HG03064 (cell line): Measurements from ENCODE around the gene SPOCK2.

Experiments used
- ATAC-seq: cut with Tn5 transposase; IDR thresholded peaks from one replicate; pipeline ENCODE4 v1.9.1; 2021; ENCODE audit warnings: low read depth; ENCODE audit not compliant: unreplicated experiment

SPOCK2 gene

GRCh38 chr10:72014197-72014596 is 74.2 kb downstream of the SPOCK2 start:
- no peak for ATAC-seq

- ATAC-seq, result no peak
Observed at GRCh38 chr10:72013202-72013945, 75.0 kb downstream of the SPOCK2 start.

GRCh38 chr10:72012796-72013195 is 75.6 kb downstream of the SPOCK2 start:
- no peak for ATAC-seq

- ATAC-seq, result no peak
Observed at GRCh38 chr10:72011976-72012512, 76.3 kb downstream of the SPOCK2 start.

- ATAC-seq, result no peak
Observed at GRCh38 chr10:72011468-72011867, 76.9 kb downstream of the SPOCK2 start.

- no peak for ATAC-seq
Observed at GRCh38 chr10:72011016-72011415, 77.3 kb downstream of the SPOCK2 start.

- ATAC-seq, result no peak
Observed at GRCh38 chr10:72010234-72010973, 77.9 kb downstream of the SPOCK2 start.

- no peak for ATAC-seq
Observed at GRCh38 chr10:72009425-72010081, 78.8 kb downstream of the SPOCK2 start.

GRCh38 chr10:72009051-72009424 is 79.3 kb downstream of the SPOCK2 start:
- no peak for ATAC-seq
